Measurements from ENCODE around the gene GABRB1.

DNA sequence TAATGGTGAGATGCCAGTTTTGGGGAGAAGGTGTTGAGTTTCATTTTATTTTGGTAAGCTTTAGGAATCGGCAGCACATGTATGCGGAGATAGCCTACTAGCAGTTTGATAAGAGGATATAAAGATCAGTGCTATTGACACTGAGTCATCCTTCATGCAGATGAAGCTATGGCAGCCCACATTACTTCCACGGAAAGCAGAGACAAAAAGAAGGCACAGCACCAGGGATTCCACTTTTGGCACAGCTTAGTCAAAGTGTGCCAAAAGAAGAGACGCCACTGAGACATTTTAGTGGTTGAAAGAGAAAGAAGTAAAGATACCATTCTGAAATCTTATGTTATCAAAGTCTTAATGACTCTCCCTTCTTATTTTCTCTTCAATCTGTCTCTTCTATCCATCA lies 103.8 kb downstream of the GABRB1 start:
- TF ChIP-seq EZH2 (IDR thresholded peaks at IDR 0.05; ENCODE audit: insufficient read depth, poor library complexity, severe bottlenecking) (no peak), EZH2phosphoT487 (IDR thresholded peaks at IDR 0.05; ENCODE audit: insufficient read depth, low read depth) (no peak)
